Gastroesophageal sphincter (tissue), 3 donors: Measurements from ENCODE around the gene GOLIM4.

Experiments used
- POLR2A ChIP-seq, 2 donors: fragments of 450-650 bp; IDR thresholded peaks; one replicate each; pipeline ENCODE4 v1.6.1; 2017; ENCODE audit warnings: antibody characterized with exemption in 2 of 2, mild to moderate bottlenecking in 2 of 2, moderate library complexity in 1 of 2
- POLR2AphosphoS5 ChIP-seq: sonication (generic); formaldehyde crosslinking; IDR thresholded peaks from one replicate; pipeline ENCODE4 v1.6.1; 2017; ENCODE audit warnings: antibody characterized with exemption
- TF ChIP-seq, protein P1 (sequence below), 4 experiments: fragments of 200-600 bp in 2 of 4; fragments of 450-650 bp in 2 of 4; sonication (generic) in 1 of 4; IDR thresholded peaks; one replicate each; pipeline ENCODE4 v1.5.1; 2017 to 2019; ENCODE audit warnings: antibody characterized with exemption in 4 of 4, mild to moderate bottlenecking in 2 of 4, moderate library complexity in 2 of 4

DNA sequence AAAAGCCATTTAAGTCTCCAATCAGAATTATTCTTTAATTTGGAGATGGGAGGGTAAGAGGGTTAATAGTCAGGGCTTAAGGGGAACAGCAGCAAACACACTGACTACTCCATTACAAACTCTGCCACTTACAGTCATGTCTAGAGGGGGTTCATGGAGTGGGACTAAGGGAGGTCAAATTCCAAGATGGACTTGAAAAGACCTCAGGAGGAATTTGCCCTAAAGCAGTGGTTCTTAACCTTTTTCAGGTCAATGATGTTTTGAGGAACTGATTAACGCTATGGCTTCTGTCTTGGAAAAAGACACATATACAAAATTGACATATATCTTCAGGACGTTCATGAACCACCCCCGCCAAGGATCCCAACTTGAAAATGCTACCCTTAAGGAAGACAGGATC is 13.9 kb downstream of the GOLIM4 start:
- TF ChIP-seq, protein P1, sequence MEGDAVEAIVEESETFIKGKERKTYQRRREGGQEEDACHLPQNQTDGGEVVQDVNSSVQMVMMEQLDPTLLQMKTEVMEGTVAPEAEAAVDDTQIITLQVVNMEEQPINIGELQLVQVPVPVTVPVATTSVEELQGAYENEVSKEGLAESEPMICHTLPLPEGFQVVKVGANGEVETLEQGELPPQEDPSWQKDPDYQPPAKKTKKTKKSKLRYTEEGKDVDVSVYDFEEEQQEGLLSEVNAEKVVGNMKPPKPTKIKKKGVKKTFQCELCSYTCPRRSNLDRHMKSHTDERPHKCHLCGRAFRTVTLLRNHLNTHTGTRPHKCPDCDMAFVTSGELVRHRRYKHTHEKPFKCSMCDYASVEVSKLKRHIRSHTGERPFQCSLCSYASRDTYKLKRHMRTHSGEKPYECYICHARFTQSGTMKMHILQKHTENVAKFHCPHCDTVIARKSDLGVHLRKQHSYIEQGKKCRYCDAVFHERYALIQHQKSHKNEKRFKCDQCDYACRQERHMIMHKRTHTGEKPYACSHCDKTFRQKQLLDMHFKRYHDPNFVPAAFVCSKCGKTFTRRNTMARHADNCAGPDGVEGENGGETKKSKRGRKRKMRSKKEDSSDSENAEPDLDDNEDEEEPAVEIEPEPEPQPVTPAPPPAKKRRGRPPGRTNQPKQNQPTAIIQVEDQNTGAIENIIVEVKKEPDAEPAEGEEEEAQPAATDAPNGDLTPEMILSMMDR (IDR thresholded peaks at IDR 0.05) = no peak
- no peak for TF ChIP-seq POLR2A (IDR thresholded peaks at IDR 0.05)
- TF ChIP-seq POLR2AphosphoS5 = no peak
